GM12864 (cell line): ENCODE results near the gene ZHX3.

Experiments
- DNase-seq: peaks from one replicate; pipeline ENCODE4 v3.0.0-alpha.2; 2011; ENCODE audit warnings: low read depth
- H3K4me3 ChIP-seq: 2 replicates; pipeline ENCODE4 v1.5.1; 2011; ENCODE audit warnings: mild to moderate bottlenecking, low read depth, low read length, control low read depth
- TF ChIP-seq, protein P1 (sequence below): IDR thresholded peaks from 2 replicates; pipeline ENCODE4 v1.5.1; 2011; ENCODE audit warnings: low read depth, mild to moderate bottlenecking, moderate library complexity, low read length, control low read depth, inconsistent platforms; ENCODE audit errors: missing control alignments

ZHX3 gene

DNA sequence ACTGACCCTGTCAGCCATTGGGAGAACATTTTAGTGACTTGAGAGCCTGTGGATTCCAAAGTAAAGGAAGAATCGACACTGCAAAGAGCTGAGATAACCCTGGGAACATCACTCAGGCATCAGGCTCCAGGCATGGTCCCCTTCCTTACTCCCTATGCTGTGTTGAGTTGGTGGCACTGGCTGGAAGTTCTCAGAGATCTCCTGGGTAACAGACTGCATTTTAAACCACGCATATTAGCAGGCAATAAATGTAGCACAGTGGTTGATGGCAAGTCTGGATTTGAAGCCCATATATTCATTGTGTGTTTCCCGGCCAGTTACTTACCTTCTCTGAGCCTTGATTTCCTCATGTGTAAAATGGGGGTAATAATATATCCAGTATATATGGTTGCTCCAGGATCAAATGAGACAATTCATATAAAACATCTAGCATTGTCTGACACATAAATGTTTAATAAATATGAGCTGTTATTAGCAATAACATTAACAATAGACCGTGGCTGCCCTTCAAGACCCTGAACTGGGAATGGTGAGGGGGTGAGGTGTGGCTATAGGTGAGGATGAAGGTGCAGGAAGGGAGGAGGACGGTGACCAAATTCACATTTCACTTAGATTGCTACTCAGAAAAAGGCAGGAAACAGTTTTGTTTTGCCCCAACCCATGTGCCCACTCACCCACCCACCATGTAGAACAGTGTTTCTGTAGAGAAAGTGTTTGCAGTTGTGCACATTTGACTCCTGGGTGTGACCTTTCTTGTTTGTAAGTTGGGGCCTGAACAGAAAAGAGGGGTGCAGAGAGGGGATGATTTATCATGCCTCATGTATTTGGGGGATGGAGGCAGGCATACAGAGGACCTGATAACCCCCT, 178.1 kb downstream of the ZHX3 start:
- no peak for DNase-seq
- TF ChIP-seq, protein P1, sequence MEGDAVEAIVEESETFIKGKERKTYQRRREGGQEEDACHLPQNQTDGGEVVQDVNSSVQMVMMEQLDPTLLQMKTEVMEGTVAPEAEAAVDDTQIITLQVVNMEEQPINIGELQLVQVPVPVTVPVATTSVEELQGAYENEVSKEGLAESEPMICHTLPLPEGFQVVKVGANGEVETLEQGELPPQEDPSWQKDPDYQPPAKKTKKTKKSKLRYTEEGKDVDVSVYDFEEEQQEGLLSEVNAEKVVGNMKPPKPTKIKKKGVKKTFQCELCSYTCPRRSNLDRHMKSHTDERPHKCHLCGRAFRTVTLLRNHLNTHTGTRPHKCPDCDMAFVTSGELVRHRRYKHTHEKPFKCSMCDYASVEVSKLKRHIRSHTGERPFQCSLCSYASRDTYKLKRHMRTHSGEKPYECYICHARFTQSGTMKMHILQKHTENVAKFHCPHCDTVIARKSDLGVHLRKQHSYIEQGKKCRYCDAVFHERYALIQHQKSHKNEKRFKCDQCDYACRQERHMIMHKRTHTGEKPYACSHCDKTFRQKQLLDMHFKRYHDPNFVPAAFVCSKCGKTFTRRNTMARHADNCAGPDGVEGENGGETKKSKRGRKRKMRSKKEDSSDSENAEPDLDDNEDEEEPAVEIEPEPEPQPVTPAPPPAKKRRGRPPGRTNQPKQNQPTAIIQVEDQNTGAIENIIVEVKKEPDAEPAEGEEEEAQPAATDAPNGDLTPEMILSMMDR = no peak
- peak overlapping the region; percentile 74 for H3K4me3 ChIP-seq

DNA sequence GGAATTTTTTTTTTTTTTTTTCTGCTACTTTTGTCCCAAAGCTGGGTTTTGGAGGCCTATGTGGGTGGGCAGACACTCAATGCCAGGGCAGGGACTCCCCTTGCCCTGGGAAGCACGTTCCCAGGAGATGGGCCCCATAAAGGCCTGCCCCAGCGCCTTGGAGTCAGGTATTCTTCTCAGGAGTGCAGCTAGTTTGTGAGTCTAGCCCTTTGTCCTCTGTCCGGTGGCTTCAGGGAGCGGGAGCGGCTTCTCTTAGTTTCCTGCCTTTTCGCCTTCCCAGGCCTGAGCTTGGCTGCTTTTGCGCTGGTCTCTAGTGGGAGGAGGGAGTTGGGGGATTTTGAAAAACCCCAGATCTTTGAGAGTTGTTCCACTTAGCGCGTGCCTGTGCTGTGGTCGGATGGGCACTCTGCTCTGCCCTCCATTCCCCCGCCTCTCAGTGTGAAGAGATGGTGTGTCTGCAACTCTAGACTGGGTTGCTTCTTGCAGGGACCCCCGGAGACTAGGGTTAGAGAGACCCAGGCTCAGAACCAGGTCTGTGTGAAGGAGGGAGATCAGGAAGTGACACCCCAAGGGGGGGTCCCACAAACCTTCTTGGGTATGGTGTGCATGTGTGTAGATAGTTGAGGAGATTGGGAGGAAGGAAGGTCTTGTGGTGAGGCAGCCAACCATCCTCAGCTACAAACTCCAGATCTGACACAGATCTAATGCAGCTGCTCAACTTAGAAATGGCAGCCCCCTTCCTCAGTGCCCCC, 178.9 kb downstream of the ZHX3 start:
- DNase-seq = no peak
- H3K4me3 ChIP-seq = peak overlapping the region; percentile 74
- TF ChIP-seq, protein P1 = no peak

DNA sequence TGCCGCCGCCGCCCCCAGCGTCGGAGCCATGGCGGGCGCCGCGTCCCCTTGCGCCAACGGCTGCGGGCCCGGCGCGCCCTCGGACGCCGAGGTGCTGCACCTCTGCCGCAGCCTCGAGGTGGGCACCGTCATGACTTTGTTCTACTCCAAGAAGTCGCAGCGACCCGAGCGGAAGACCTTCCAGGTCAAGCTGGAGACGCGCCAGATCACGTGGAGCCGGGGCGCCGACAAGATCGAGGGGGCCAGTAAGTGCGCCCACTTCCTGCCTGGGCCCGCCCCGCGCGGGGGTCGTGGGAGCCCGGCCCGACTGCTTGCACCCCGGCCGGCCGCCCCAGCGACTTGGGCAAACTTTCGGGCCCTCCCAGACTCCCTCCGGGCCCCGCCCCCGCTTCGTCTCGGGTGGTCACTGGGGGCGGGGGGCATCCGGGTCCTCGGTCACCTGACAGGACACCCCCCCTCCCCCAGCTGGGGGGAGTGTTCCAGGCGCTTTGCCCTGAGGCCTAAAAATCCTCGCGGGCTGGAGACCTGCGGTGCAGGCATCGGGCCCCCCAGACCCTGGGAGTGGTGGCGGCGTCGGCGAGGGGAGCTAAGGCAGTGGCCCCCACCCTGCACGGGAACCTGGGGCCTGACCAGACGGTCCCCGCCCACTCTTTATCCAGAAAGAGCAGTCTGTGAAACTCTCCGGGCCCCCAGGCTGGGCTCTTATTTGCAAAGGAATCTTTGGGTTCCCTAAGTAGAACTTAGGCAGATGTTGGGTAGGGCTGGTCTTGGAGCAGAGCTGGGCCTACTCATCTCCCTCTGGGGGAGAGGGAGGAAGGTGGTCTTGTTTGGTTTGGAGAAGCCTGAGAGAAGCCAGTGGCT, 179.7 kb downstream of the ZHX3 start:
- TF ChIP-seq, protein P1 = no peak
- DNase-seq = no peak
- peak overlapping the region; percentile 74 for H3K4me3 ChIP-seq

DNA sequence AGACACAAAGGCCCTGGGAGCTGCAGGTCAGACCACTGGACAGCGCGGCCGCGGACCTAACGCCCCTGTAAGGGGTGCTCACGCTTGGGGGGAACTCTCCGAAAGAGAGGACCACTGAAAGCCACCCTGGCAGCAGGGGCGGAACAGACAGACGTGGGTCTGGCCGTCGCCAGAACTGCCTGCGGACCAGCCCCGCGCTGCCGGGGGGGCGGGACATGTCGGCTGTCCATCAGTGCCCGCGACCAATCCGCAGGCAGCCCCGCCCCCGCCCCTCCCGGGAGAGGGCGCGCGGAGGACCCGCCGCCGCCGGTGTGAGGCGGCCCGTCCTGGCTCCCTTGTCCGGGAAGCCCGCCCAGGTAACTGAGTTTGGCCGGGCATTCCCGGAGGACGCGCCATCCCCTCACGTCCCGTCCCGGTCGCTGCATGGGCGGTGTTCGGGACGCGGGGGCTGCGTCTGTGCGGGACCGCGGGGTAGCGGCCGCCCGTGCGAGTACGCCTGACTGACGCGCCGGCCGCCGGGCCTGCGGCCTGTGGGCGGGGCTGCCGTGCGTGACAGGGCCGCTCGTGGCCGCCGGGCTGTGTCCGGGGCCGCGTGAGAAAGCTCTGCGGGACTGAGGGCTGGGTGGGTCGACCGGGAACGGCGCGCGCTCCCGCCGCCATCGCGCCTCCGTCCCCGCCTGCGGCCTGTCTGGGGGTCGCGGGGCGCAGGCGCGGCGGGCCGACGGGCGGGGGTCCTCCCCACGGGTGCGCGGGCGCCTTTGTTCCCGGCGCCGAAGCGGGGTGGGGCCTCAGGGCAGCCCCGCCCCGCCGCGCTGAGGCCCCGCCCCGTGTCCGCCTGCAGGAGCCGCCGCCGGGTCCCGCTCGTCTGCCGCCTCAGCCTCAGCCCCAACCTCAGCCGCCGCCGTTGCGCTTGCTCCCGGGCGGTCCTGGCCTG, 180.6 kb downstream of the ZHX3 start, which contains the start of gene PLCG1:
Gene PLCG1, plus strand, starts transcription at position 864 of the 934 bp plus-strand sequence. CDS start 99 bp downstream, outside the sequence.
- TF ChIP-seq, protein P1 = no peak
- H3K4me3 ChIP-seq = peak within 1 kb of the TSS; percentile 74
- no peak for DNase-seq

DNA sequence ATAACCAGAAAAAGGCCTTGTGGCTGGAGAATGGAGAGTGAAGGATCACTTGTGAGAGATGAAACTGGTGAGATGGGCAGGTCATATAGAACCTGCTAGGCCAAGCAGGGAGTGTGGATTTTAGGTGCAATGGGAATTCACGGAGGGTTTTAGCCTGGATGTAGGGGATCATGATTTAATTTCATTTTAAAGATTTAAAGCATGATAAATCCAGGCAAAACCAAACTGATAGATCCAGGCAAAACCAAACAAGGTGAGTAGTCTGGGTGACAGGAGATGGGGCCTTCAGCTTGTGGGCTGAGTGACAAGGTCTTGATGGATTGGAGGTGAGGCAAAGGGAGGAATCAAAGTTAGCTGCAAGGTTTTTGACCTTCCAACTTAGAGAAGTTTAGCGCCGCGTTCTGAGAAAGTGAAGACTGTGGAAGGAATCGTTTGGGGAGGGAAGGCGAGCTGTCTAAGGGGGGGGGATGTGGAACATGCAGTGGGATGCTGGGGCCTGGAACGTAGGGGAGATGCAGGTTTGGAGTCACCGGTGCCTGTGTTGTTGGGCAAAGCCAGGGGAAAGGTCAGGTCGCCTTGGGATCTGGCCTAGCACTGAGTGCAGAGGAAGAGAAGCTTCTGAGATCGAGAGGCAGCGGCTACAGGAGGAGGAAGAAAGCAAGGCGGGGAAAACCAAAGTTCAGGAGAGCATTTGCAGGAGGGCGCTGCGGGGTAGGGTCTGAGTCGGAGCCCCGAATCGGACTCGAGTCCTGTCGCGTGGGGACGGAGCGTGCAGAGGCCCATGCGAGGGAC, 181.4 kb downstream of the ZHX3 start:
- peak overlapping the region; percentile 74 for H3K4me3 ChIP-seq
- TF ChIP-seq, protein P1 = no peak
- DNase-seq = no peak
